Stimulated activated CD4-positive, alpha-beta T cell treated with anti-CD3 and anti-CD28 coated beads, Interleukin-15, amount 100 ng/mL, for 24 hours (primary cell): ENCODE results near the gene IFT122.

Experiments used
- DNase-seq: peaks from one replicate; pipeline ENCODE4 v3.0.0-alpha.2; 2020

Gene IFT122

GRCh38 chr3:129559565-129560079 lies 119.6 kb downstream of the IFT122 start:
- no peak for DNase-seq

GRCh38 chr3:129560269-129560787 lies 120.3 kb downstream of the IFT122 start:
- DNase-seq, result no peak

GRCh38 chr3:129560911-129561594 lies 121.0 kb downstream of the IFT122 start:
- no peak for DNase-seq

- no peak for DNase-seq
These were observed 121.7 kb downstream of the IFT122 start for GRCh38 chr3:129561619-129562248.

GRCh38 chr3:129562803-129563202 lies 122.8 kb downstream of the IFT122 start:
- DNase-seq, result no peak

GRCh38 chr3:129563332-129563731 lies 123.3 kb downstream of the IFT122 start:
- DNase-seq, result no peak

- no peak for DNase-seq
These were observed 124.0 kb downstream of the IFT122 start for GRCh38 chr3:129563850-129564535.

GRCh38 chr3:129564981-129565644 lies 125.1 kb downstream of the IFT122 start:
- DNase-seq, result no peak

GRCh38 chr3:129565902-129566301 lies 125.9 kb downstream of the IFT122 start:
- DNase-seq, result no peak

GRCh38 chr3:129567176-129567705 lies 127.2 kb downstream of the IFT122 start:
- DNase-seq, result no peak

GRCh38 chr3:129567939-129568338 lies 127.9 kb downstream of the IFT122 start:
- no peak for DNase-seq

- DNase-seq, result no peak
These were observed 129.8 kb downstream of the IFT122 start for GRCh38 chr3:129569856-129570255.
